Measurements from ENCODE around the gene SHTN1. TPM values are rescaled to one million over a fixed set of nuclear protein-coding genes. Genes with fewer than 3 reads are reported as not detected.

SHTN1 gene
- total RNA-seq, 1 donor from 2014 or later: 18.2 TPM

GRCh38 chr10:116838143-116838725 is 166.8 kb downstream of the SHTN1 start:
- DNase-seq (ENCODE audit: extremely low spot score, unreplicated experiment): no peak
- TF ChIP-seq CTCF (conservative IDR thresholded peaks at IDR 0.05): no peak
- Mint-ChIP-seq H3K27ac (no peak overlapping the region), H3K27me3 (peaks cover 26% of the 10 kb centered on the region), H3K4me3 (no peak overlapping the region), H3K36me3 (peaks cover 4% of the 10 kb centered on the region), H3K4me1 (ENCODE audit: unreplicated experiment) (peaks cover 11% of the 10 kb centered on the region), H3K9me3 (no peaks in the 10 kb centered on the region)

GRCh38 chr10:116836902-116837523 is 168.0 kb downstream of the SHTN1 start:
- H3K4me3 Mint-ChIP-seq: no peak overlapping the region
- no peaks in the 10 kb centered on the region for H3K9me3 Mint-ChIP-seq
- H3K36me3 Mint-ChIP-seq: peaks cover 7% of the 10 kb centered on the region
- no peak for DNase-seq (ENCODE audit: extremely low spot score, unreplicated experiment)
- peaks cover 26% of the 10 kb centered on the region for H3K27me3 Mint-ChIP-seq
- peaks cover 11% of the 10 kb centered on the region for H3K4me1 Mint-ChIP-seq (ENCODE audit: unreplicated experiment)
- no peak for TF ChIP-seq CTCF (conservative IDR thresholded peaks at IDR 0.05)
- H3K27ac Mint-ChIP-seq: no peak overlapping the region

GRCh38 chr10:116836083-116836482 is 168.9 kb downstream of the SHTN1 start:
- Mint-ChIP-seq H3K36me3 (peaks cover 8% of the 10 kb centered on the region), H3K27me3 (peaks cover 26% of the 10 kb centered on the region), H3K9me3 (no peaks in the 10 kb centered on the region), H3K27ac (no peak overlapping the region), H3K4me1 (ENCODE audit: unreplicated experiment) (peaks cover 11% of the 10 kb centered on the region), H3K4me3 (no peak overlapping the region)
- no peak for DNase-seq (ENCODE audit: extremely low spot score, unreplicated experiment)
- TF ChIP-seq CTCF (conservative IDR thresholded peaks at IDR 0.05): no peak

- Mint-ChIP-seq H3K27ac (no peak overlapping the region), H3K9me3 (no peaks in the 10 kb centered on the region), H3K36me3 (peaks cover 11% of the 10 kb centered on the region), H3K4me1 (ENCODE audit: unreplicated experiment) (peaks cover 11% of the 10 kb centered on the region), H3K27me3 (peaks cover 26% of the 10 kb centered on the region), H3K4me3 (no peak overlapping the region)
- DNase-seq (ENCODE audit: extremely low spot score, unreplicated experiment): no peak
- no peak for TF ChIP-seq CTCF (conservative IDR thresholded peaks at IDR 0.05)
These were observed 169.3 kb downstream of the SHTN1 start for GRCh38 chr10:116835658-116836057.

- H3K36me3 Mint-ChIP-seq: peaks cover 15% of the 10 kb centered on the region
- H3K27ac Mint-ChIP-seq: no peak overlapping the region
- H3K4me1 Mint-ChIP-seq (ENCODE audit: unreplicated experiment): peaks cover 11% of the 10 kb centered on the region
- no peaks in the 10 kb centered on the region for H3K9me3 Mint-ChIP-seq
- peaks cover 26% of the 10 kb centered on the region for H3K27me3 Mint-ChIP-seq
- no peak overlapping the region for H3K4me3 Mint-ChIP-seq
- DNase-seq (ENCODE audit: extremely low spot score, unreplicated experiment): no peak
- no peak for TF ChIP-seq CTCF (conservative IDR thresholded peaks at IDR 0.05)
These were observed 170.7 kb downstream of the SHTN1 start for GRCh38 chr10:116833986-116834985.
